Hindlimb muscle (tissue), 1 donor: ENCODE data around the gene ALDH7A1. TPM values are rescaled to one million over a fixed set of nuclear protein-coding genes. Genes with fewer than 3 reads are reported as not detected.

Experiments
- DNase-seq: peaks from one replicate; pipeline ENCODE4 v3.0.0-alpha.2; 2013
- polyA plus RNA-seq: library from polyadenylated mRNA; unstranded; fragments of 120-200 nt; gene quantifications from one replicate; pipeline ENCODE4 v1.2.1, GENCODE V29; 2013; ENCODE audit not compliant: insufficient read length

ALDH7A1 gene
- polyA plus RNA-seq, 1 donor: 53.4 TPM

DNA sequence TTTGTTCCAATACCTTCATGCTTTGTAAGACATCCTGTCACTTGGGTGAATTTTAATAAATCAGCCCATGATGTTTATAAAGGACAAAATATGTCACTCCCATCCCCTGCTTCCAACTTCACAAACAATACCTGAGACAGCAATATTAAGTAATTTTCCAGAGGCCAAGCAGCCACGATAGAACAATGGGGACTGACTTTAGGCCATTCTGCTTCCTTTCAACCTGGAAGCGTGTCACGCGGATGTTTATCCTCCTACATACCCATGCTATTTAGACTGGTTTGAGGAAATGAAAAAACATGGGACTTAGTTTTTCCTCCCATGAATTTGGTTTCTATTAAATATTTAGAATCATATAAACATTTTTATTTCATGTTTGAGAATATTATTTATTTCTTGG lies 88.9 kb downstream of the ALDH7A1 start:
- no peak for DNase-seq

DNA sequence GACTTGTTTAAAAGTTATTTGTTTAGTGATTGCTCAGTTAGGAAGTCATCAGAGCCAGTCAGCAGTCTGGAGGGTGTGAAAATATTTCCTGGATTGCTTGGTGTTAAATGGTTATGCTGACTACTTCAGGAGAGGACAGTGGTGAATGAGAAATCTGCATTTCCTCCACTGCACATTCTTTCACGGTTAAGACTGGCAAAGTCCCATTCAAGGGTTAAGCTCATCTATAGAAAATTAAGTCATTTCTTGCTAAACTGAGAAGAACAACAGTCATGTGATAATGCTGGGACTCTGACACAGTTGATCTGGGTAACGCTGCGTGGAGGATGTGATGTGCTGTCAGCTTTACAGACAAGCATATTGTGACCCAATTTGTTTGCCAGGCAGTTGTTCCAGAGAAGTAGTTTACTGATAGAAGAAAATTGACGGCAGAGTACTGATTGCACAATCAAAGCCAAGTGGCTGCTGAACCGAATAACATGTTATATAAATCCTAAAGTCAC lies 91.4 kb downstream of the ALDH7A1 start:
- DNase-seq: no peak

DNA sequence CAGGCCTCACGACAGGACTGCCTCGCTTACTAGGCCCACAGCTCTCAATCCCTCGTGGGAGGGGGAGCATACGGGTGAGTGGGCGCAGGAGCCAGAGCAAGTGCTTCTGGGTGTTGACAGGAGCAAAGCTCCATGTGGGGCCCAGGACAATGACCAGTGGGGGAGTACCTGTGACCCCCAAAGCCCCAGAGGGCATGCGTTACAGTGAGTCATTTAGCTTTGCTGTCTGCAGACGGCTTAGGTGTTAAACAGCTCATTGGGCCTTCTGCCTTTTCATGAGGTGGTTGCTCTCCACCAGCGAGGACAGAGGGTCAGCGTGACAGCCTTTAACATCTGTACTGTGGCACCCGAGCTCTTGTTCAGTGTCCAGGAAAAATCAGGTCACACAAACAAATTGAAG lies 93.6 kb downstream of the ALDH7A1 start:
- DNase-seq: no peak

DNA sequence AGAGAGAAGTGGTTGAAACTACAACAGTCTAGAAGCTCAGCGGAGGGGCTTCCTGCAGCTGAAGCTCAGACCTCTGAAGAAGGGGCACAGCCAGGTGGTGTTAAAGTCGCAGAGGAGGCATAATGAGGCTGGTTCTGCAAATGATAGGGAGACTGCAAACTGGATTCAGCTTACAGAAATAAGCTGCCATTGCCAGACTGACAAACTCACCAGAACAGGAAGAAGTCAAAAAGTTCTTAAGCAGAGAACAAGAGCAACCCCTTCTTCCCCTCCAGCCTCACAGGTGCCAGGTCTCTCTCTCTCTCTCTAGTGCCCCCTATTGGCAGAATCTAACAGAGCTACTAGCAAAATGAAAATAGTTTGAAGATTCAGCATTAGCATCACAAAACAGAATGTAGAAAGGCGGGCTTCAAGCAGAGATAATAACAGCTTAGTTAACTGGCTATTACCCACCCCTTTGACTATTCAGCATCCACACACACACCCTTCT lies 95.1 kb downstream of the ALDH7A1 start:
- DNase-seq: no peak

DNA sequence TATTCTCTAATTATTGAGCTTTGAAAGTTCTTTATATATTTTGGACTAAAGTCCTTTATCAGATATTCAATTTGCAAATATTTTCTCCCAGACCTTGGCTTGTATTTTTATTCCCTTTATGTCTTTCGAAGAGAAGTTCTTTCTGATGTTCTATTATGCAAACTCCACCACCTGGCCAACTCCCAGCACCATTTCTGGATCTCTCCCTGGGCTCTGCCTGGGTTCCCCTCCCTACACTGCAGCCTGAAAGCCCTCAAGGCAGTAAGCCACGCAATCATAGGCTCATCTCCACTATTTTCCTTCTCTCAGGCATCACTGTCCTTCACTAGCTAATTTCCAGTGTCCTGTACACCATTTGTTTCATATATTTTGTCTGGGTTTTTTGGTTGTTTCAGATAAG lies 95.7 kb downstream of the ALDH7A1 start:
- no peak for DNase-seq

DNA sequence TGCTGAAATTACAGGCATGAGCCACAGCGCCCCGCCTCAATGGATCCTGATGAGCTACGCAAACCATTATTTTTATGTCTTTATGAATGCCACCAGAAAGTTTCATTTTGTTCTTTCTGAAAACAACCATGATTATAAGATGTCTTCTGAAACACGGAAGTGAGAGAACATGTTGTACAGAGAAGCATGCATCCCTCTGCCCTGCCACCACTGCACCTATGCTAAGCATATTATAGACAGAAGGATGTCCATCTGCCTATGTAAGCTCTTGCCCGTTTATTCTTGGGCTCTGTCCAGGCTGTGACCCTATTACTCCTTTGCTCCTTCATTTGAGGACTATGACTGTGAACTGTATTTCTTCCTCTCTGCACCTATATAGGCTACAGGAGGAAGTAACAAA lies 97.5 kb downstream of the ALDH7A1 start:
- DNase-seq: no peak

DNA sequence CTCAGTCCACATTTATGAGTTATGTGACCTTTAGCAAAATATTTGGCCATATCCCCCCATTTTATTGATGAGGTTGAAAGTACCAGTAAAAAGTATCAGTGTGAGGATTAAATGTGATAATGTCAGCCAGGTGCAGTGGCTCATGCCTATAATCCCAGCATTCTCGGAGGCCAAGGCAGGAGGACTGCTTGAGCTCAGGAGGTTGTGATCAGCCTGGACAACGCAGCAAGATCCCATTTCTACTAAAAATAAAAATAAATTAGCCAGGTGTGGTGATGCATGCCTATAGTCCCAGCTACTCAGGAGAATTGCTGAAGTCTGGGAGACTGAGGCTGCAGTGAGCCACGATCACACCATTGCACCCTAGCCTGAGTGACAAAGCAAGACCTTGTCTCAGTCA lies 100.6 kb downstream of the ALDH7A1 start:
- DNase-seq: no peak

DNA sequence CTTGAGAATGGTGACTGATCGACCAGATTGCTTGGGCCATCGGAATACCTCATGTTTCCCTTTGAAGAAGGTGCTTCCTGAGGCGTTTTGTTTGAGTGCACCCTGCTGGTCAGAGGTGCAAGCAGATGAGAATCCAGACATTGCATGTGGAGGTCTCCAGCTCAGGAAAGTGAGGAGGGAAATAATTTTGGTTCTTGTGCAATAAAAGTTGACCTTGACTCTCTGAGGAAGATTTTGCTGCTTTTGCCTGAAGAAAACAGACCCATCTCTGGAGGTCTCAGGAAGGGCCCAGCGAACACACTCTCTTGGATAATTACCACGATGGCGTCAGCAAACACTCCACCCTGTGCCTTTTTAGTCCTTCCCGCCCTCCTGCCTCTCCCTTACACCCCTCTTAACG lies 102.1 kb downstream of the ALDH7A1 start:
- no peak for DNase-seq

DNA sequence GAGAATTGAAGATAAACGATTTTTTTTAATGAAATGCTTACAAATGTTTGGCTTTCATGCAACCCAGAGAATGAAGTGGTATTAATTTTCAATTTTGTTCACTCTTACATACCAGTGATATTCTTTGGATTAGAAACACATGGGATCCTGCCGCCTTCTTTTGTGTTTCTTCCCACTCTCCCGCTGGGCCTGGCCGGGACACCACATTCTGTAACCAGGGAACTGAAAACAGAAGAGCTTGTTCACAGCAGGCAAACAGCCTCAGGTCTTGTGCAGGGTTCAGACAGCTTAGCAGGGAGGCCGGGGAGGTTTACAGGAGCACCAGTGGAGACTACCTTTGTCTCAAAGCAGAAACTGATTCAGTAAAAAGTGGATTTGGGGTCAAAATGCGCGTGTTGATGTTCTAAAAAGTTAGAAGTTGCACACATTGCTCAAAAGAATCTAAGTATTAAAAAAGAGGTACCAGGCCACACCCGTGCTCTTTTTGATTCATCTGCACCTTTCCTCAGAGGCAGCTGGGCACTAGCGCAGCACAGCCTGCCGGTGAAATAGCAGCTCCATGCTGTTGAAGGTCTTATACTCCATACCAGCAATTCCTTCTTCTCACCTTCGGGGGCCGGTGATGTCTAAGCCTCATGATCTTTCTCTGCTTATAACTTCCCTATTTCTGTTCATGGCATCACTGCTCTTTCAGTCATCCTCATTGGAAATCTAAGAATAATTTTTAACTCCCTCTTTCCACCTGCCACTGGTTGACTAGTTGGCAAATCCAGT lies 104.7 kb downstream of the ALDH7A1 start:
- DNase-seq: peak; percentile 23

DNA sequence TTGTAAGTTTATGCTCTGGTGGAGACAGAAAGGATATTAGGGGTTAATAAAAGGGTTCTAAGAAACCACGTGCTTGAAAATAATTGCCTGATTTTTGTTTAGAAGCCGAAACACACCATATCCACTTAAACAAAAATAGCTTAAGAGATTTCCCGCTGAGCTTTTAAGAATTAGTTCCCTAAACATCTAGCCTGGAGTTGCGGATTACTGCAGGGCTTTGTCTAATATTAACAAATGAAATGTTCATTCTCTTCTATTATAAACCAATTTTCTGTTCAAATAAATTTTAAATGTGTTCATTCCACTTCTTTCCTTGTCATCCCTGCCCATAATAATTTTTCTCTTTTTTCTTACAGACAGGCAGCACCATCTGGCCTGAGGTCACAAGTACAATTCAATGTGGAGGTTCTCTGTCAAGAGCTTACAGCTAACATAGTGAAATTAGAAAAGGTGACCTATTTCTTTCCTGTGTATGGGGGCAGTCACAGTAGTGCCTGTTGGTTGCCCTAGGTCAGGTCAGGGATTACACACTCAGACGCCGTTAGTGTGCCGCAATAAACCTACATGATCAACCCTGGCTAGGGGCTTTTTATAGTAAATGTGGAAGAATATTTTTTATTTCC lies 106.5 kb downstream of the ALDH7A1 start:
- DNase-seq: no peak

DNA sequence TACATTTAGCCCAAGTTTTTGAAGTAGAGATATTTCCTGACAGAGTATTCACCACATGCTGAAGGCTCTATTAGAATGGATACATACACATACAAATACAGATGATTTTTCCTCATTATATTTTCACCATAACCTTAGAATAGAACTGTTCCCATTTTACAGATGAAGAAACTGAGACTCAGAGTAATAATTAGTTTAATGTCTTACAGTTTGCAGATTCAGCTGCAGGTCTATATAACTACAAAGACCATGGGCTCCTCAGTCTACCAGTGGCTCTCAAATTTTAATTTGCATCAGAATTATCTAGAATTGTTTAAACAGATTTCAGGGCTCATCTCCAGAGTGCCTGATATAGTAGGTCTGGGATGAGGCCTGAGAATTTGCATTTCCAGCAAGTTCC lies 107.4 kb downstream of the ALDH7A1 start:
- no peak for DNase-seq

DNA sequence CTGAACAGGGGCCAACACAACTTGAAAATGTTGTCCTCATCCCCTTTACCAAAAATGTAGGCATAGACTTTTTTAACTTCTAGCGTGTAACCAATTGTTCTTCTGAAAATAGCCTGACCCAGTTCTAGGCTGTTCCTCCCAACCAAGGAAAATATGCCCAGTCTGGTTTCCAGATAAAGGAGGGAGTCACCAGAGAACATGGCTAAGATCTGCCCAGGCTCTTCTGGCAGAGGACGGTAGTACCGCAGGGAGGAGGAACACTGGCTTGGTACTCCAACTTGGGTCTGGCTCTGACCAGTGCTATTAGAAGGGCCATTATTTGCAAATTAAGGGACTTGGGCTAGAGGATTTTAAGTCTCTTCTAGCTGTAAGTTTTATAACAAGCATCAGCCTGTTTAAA lies 108.7 kb downstream of the ALDH7A1 start:
- no peak for DNase-seq

DNA sequence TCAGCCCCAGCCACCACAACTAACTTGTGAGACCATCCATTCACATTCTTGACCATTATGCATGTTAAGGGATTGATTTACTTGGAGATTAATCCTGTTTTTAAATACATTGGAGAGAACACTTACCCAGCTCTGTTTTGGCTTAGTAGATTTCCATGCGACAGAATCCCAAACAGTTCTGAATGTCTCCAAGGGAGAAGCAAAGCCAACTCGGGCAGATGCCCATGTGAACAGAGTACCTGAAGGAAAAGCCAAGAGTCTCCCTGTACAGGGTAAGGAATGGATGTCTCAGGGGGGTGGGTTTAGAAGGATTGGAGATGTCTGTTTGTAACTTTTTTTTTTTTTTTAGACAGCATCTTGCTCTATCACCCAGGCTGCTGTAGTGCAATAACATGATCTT lies 110.8 kb downstream of the ALDH7A1 start:
- no peak for DNase-seq

DNA sequence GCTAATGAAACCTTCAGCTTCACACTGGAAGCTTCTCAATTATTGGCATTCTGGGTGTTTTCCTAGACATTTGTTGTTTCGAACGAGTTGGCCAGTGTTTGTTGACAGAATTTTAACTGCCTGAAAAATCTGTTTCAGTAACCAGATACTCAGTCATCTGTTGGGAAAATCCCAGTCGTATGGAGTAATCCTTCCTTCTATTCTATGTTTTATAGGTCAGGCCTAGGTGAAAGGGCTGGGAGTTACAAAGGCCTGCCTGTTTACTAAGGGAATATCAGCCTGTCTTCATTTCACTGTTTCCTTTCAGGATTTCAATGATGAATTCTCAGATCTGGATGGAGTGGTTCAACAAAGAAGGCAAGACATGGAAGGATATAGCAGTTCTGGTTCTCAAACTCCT lies 111.9 kb downstream of the ALDH7A1 start:
- no peak for DNase-seq

DNA sequence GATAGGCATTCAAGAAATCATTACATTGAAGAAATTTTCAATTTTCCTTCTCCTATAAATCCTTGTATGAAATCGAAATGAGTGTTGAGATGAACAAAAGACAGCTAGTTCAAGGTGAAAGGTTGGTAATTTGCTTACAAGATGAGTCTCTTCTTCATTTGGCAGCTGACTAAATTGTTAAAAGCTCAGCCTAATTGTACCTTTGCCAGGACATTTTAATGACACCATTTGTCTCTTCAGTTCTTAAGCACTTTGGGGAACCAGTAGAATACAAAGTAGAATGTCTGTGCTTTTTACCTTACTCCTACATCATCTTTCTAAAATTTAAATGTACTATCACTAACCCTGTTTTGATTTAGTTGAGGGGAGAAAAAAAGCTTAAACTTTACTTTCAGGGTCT lies 112.4 kb downstream of the ALDH7A1 start:
- DNase-seq: no peak

DNA sequence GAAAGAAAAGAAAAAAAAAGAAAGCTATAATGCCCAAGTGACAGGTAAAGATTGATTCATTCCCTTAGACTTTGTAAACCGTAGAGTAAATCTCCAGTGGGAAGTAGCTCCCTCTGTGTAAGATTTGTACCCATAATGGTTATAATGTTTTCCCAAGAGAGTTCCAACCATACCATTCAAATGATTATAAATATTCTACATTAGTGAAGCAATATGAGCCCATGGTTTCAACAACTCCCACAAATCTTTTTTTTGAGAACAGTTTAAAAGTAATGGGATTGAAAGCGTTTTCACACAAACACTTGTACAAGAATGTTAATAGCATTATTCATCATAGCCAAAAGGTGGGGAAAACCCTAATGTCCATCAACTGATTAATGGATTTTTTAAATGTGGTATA lies 113.8 kb downstream of the ALDH7A1 start:
- no peak for DNase-seq

Other genes starting within 250 kb of the ALDH7A1 start
- 11.8 TPM for gene GRAMD2B, start 171.8 kb downstream of the ALDH7A1 start, polyA plus RNA-seq
- gene PHAX, start 5.7 kb upstream of the ALDH7A1 start, polyA plus RNA-seq: 38.8 TPM
- 39.1 TPM for gene LMNB1, start 181.9 kb upstream of the ALDH7A1 start, polyA plus RNA-seq